ENCODE measurements around the gene VPREB1.
"Not testable (repeated sequence)": the region's sequence is repeated elsewhere in the genome, so short reads cannot be mapped to it uniquely, and the experiment has no call there.

VPREB1 gene

GRCh38 chr22:22244316-22245250, at the start of gene VPREB1:
VPREB1 (plus strand) TSS chr22:22244786; CDS start chr22:22244814, 28 bp downstream.
- peak in 1 of 2 donors; percentile 22 for DNase-seq

- no peak for DNase-seq
Observed at GRCh38 chr22:22194931-22195264, 49.7 kb upstream of the VPREB1 start.

DNA sequence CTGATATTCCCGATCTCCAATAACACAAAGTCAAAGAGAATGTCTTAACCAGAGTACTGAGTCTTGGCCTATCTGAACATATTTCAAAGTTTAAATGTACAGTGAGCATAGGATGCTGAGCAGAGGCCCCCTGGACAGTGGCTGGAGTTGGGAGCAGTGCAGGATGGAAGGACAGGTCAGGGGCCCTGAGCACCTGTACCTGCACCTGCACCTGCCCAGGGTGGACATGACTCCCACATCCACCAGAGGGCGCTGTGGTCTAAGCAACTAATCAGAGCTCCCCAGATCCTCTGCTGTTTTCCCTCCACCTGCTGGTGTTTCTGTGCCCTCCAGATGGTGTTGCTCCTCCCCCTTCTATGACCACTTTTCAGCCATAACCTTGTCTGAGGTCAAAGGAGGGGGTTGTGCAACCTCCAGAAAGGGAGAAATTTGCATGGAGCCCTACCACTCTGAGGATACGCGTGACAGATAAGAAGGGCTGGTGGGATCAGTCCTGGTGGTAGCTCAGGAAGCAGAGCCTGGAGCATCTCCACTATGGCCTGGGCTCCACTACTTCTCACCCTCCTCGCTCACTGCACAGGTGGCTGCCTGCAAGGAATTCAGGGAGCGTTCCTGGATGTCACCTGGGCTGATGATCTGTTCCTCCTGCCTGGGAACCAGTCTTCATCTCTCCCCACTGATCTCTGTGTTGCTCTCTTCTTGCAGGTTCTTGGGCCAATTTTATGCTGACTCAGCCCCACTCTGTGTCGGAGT, 49.1 kb upstream of the VPREB1 start:
- peak; percentile 3 to 38 for DNase-seq

- no peak for DNase-seq
Observed at GRCh38 chr22:22196018-22196533, 48.5 kb upstream of the VPREB1 start.

DNA sequence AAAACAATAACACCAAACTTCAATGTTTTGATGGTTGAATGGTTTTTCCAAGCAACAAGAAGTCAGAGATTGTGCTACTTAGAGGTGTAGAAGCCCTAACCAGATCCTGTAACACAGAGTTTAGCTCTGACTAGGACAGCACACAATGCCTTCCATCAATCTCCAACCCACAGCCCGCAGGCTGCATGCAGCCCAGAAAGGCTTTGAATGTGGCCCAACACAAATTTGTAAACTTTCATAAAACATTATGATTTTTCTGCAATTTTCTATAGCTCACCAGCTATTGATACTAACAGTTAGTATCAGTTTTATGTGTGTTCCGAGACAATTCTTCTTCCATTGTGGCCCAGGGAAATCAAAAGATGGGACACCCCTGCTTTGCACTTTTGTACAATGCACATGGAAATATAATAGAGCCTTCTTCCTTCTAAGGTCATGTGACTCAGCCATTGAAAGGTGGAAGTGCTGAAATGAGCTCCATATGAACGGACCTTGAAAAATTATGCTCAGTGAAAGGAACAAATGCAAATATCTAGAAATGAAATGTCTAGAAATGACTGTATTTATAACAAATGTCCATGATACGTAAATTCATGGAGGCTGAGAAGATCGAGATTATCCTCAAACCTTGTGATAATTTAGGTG, 47.6 kb upstream of the VPREB1 start:
- no peak for DNase-seq

- no peak for DNase-seq
Observed at GRCh38 chr22:22197993-22198402, 46.6 kb upstream of the VPREB1 start.

- DNase-seq = no peak
Observed at GRCh38 chr22:22198751-22199150, 45.8 kb upstream of the VPREB1 start.

DNA sequence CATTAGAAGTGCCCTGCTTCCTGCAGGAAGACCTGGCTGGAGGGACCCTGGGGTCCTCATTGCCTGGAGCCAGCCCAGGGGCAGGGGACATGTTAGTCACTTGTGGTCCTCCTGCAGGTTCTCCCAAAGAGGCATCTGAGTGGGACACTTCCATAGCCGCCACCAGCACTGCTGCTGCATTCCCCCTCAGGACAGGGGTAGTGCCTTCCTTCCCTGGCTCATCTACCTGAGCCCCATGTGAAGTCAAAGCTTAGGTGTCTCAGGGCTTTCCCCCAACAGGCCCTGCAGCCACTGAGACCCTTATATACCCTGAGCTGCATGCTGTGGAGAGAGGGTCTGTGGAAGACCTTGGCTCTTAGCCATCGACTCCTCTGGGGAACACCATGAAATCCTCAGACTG, 45.0 kb upstream of the VPREB1 start:
- no peak for DNase-seq

GRCh38 chr22:22200569-22201184, 43.9 kb upstream of the VPREB1 start:
- DNase-seq = no peak

- DNase-seq = peak in 1 of 2 donors; percentile 33
Observed at GRCh38 chr22:22201185-22201929, 43.2 kb upstream of the VPREB1 start.

GRCh38 chr22:22201930-22202343, 42.6 kb upstream of the VPREB1 start:
- DNase-seq = no peak

GRCh38 chr22:22203048-22203971, 41.3 kb upstream of the VPREB1 start:
- DNase-seq = no peak

DNA sequence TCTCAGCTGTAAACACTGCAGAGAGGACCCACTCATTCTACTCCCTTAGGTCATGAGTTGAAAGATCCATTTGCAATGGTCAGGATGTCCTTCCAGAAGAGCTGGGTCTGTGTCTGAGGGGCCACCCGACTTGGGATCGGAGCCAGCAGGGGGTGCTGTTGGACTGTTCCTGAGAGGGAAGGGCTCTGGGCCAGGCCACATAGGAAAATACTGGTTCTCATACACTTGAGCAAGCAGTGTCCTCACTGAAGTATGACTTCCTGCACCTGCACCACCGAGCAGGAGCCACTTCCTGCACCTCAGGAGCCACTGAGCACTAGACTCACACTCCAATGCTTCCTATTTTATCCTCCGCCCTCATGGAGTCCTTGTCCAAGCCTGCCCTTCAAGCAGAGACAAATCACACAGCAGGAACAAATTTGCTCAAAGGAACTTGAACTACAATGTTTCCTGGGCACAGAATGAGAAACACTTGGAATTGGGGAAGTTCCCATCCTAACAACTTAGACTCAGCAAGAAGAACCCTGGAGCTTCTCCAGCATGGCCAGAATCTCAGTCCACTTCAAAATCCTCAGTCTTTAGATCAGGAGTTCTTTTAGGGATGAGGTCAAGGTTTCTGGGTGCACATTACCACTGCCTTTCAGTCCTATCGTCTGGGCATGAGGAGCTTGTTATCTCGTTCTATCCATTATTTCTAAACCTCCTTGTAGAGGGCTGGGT, 36.6 kb upstream of the VPREB1 start:
- peak; percentile 27 to 63 for DNase-seq

- no peak for DNase-seq
Observed at GRCh38 chr22:22208652-22209051, 35.9 kb upstream of the VPREB1 start.

GRCh38 chr22:22209080-22209640, 35.4 kb upstream of the VPREB1 start:
- DNase-seq = not testable (repeated sequence)

- DNase-seq = peak in 1 of 2 donors; percentile 27
Observed at GRCh38 chr22:22210375-22210774, 34.2 kb upstream of the VPREB1 start.

GRCh38 chr22:22210889-22211833, 33.4 kb upstream of the VPREB1 start:
- DNase-seq = no peak

DNA sequence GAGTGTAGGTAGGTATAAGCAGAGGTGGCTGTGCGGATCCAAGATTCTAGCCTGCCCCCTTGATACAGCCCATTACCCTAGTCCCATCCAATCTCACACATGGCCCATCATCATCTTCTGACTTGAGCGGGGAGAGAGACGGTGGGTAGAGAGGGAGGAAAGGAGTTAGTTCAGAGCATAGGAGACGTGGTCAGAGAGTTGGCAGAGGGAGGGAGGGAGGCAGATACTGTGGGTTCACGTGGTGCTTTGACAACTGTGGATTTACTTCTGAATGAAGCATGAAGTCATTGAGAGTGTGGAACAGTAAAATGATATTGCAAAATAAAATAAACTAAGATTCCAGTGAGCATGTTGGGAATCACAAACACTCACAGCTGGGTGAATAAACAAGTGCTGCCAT, 31.4 kb upstream of the VPREB1 start:
- no peak for DNase-seq

Data from bone marrow (tissue), 2 donors.